Head of caudate nucleus (tissue), 42 donors: ENCODE results near the gene MAPT.
"Not testable (repeated sequence)": the region's sequence is repeated elsewhere in the genome, so short reads cannot be mapped to it uniquely, and the experiment has no call there.

ENCODE experiments used
- DNase-seq, 42 donors: peaks; one replicate each; pipeline versions ENCODE4 v3.0.0 to v3.0.0-alpha.2; 2020 to 2021; ENCODE audit warnings: mixed read lengths in 7 of 42
- intact Hi-C: fragments of 100-400 bp; cut with DNase I; formaldehyde crosslinking; loops from one replicate; pipeline ENCODE4 v1.15.0; 2022

MAPT gene

DNA sequence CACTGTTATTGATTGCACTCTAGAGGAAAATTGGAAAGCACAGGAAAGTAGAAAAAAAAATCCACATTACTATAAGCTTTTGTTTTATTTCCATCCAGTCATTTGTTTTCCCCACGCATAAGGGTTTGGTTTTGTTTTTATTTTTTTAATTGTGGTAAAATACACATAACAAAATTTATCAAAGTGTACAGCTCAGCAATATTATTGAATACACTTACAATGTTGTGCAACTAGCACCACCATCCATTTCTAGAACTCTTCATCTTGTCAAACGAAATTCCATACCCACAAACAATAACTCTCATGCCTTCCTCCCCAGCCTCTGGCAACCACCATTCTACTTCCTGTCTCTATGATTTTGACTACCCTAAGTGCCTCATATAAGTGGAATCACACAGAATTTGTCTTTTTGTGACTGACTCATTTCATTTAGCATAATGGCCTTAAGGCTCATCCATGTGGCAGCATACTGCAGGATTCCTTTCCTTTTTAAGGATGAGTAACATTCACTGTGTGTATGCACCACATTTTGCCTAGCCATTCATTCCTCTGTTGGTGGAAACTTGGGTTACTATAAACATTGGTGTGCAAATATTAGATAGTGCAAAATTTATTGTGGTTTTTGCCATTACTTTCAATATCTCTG is 38.5 kb upstream of the MAPT start:
- intact Hi-C loops: no loop called here
- no peak for DNase-seq

DNA sequence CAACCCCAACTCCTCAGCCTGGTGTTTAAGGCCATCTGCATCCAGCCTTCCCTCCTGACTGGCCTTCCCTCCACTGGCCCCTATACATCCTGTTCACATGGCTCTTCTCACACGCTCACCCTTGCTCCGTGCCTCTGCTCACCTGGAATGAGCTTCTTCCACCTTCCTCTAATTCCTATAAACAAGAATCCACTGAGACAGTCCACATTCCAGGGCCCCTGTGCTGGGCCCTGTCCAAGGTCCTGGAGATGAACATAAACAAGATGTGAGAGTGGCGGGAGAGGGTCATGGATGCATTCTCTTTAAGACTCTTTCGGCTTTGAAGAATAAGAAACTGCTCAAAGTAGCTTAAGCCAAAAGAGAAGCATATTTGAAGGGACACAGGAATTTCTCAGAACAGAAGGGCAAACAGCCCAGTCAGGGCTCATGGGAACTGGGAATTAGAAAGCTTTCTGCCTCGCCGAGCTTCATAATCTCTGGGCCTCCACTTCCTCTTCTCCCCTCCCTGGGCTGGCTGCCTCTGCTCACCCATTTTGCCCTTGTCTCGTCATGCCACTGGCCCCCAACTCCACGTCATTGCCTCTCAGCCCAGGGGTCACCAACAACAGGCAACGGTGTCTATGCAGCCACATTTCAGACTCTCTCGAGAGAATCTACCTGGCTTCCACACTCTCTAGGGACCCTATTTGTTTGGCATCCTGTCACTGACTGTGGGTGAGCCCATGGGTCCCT is 36.2 kb upstream of the MAPT start:
- intact Hi-C loops: no loop called here
- peak in 6 of 42 donors; percentile 19 to 70 (median 38) for DNase-seq

DNA sequence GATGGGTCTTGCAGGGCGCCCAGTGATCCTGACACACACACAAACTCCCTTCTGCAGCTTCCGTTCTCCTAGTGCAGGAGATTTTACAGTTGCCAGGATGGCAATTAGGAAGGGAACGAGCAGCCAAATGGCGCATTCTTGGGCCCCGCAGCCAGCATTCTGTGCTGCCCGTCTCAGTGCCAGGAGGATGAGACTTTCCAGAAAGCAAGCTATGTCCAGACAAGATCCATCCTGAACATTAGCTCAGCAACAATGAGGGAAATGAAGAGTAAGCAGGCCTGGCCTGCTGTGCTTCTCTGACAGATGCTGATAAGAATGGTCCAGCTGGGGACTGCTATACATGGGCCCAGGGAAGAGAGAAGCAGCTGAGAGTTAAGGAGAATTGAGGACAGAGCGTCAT is 33.2 kb upstream of the MAPT start:
- DNase-seq: peak in 1 of 42 donors; percentile 58
- intact Hi-C loops: no loop called here

DNA sequence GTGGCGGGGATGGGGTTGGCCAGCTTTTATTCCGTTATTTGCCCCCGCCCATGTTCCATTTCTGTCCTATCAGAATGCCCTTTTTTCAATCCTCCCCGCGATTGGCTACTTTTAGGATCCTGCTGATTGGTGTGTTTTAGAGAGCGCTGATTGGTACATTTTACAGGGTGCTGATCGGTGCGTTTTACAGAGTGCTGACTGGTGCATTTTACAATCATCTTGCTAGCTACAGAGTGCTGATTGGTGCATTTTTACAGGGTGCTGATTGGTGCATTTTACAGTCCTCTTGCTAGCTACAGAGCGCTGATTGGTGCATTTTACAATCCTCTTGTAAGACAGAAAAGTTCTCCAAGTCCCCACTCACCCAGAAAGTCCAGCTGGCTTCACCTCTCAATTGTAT is 32.2 kb upstream of the MAPT start:
- DNase-seq, intact Hi-C loops: not testable (repeated sequence)

DNA sequence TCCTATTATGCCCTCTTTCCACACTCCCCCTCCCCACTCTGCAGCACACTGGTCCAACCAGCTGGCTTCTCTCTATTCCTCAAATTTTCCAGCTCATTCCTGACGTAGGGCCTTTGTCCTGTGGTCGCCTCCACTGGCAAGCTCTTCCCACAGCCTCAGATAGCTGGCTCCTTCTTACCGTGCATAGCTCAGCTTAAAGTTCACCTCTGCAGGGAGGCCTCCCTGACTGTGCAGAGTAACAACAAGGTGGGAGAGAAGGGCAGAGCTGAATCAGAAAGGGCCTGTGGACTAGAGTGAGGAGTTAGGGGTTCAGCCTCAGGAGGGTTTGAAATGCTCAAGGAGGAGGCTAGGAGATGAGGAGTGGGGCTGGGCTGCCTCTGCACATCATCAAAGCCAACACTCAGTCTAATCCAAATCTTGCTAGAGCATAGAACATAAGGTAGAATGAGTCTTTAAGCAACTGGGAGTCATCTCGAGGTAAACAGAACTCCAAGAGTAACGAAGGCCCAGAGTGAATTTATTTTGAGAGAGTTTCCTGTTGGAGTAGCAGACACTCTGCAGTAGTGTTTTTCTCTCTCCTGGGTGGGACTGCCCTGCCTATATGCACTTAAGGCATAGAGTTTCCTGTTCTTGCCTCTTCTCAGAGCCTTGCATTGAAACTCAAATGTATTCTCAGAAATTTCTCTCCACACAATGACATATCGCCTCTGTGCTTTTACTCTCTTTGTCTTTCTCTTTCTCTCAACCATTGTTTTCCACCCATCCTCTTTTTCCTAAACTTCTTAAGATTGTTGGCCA is 30.3 kb upstream of the MAPT start:
- intact Hi-C loops: no loop called here

DNA sequence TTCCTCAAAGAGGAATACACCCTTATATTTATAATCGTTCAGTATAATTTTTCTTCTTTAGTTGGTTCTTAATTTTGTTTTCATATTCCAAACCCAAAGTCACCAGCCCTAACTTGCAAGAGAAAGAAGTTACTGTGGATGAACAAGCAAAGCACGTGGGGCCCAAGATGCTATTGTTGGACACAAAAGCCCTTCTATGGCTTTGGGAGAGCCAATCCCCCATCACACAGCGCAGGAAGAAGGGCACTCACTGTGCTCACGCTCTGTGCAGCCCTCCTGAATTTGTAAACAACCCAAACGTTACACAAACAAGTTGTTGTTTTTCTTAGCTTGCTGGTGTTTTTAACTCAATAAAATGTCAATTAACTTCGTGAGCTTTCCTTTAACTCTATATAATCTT is 27.2 kb upstream of the MAPT start:
- DNase-seq: peak; percentile 56 to 93 (median 84)
- intact Hi-C loops: no loop called here

More for the DNA sequence above, 30.3 kb upstream of the MAPT start:
- DNase-seq: no peak

DNA sequence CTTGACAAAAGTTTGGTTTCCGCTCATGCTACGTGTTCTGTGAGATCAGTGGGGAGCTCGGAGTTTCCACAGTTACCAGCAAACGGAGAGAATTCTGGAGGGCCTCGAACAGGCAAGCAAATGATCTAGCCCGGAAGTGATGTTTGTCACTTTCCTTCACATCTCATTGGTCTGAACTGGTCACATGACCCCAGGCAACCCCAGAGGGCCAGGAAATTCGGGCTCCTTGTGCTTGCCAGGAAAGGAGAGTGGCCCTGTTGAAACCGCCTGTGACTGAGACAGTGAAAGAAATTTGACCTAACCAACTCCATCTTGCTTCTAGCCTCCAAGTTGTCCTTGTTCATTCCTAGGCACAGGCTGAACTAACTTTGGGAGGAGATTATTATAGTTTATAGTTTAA is 26.7 kb upstream of the MAPT start:
- DNase-seq: peak in 30 of 42 donors; percentile 11 to 83 (median 50)
- intact Hi-C loops: no loop called here

DNA sequence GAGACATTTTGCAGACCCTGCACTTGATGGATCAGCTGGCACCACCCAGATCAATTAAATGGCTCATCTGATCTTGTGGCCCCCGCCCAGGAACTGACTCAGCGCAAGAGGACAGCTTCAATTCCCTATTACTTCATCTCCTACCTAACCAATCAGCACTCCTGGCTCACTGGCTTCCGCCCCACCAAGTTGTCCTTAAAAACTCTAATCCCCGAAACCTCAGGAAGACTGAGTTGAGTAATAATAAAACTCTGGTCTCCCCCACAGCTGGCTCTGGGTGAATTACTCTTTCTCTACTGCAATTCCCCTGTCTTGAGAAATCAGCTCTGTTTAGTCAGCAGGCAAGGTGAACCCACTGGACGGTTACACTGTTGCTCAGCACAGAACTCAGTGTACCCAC is 26.1 kb upstream of the MAPT start:
- no peak for DNase-seq
- intact Hi-C loops: no loop called here

DNA sequence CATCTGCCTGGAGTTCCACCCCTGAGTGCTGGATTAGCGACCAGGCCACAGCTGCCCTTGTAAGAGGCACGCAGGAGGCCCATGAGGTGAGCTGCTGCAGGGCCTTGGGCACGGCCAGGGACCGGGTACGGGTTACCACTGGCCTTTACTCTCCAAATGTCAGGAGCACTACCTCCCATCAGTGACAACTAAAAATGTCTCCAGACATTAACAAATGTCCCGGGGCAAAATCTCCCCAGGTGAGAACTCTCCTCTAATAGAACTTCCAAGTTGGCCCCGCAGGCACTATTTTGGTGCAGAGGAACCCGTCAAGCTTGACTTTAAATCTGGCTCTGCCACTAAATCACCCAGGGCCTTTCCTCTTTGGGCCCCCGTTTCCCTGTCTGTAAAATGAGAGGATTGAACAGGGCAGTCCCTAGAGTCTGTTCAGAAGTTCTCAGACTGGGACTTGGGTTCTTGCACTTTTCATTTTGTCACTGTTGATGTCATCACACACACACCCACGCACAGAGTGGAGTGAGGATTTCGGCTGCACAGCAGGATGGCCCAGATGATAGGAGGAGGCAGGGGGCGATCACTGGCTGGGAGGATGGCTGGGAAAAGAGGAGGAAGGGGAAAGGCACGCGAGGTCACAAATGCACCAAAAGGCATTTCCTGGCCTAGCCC is 24.5 kb upstream of the MAPT start:
- DNase-seq: peak in 6 of 42 donors; percentile 28 to 61 (median 41)
- intact Hi-C loops: no loop called here

DNA sequence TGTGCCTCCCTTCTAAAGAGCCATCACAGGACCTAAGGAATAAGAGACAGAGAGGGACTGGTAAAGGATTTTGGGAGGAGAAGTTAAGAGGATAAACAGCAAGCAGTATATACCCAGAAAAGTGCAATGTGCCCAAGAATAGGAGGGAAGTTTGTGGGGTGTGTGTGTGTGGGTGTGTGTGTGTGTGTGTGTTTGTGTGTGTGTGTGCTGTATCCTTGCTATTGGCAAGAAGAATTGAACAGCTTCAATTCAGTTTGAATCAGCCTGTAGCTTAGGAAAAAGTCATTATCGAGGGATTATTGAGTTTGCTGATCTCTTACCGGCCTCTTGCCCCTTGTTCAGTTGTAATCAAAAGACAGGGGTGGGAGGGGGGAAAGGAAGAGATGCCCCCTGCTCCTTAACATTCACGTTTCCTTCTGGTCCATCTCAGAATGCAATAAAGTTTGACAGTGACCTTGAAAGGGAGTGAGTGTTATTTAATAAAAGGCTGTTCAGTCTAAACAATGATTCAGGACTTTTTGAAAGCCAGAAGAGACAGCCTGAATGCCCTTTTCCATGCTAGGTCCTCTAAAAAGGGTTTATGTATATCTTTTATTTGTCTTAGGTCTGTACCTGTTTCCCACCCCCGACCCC is 23.9 kb upstream of the MAPT start:
- intact Hi-C loops: no loop called here

DNA sequence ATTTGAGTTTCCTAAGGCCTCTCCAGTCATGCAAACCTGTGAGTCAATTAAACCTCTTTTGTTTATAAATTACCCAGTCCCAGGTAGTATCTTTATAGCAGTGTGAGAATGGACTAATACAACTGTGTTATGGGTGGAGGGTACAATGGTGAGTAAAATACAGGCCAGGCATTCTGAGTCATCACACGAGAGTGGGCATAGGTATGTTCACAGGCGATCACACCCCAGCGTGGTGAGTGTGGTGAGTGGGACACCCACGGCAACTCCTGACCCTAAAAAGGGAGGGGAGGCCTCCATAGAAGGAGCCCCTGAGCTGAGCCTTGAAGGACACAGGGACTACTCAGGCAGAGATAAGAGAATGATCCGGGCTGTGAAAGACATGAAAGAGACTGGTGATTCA is 22.6 kb upstream of the MAPT start:
- intact Hi-C loops: no loop called here
- DNase-seq: no peak

More for the DNA sequence above, 23.9 kb upstream of the MAPT start:
- DNase-seq: no peak

DNA sequence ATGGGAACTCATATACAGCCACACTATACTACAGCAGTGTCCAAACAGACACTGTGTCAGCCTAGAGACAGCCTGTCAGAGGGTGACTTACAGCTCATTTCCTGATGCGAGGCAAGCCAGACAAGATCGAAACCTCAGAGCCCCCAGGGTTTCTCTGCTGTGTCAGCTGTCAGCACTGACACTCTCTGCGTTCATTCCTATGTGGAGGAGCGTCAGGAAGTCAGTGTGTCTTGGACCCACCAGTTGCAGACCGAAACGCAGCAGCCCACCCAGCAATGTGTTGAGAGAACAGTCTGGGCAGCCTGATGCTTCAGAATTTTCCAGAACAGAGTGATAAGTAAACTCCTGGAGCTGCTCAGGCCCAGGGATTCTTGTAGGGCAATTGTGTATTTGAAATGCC is 20.6 kb upstream of the MAPT start:
- intact Hi-C loops: no loop called here
- DNase-seq: no peak

DNA sequence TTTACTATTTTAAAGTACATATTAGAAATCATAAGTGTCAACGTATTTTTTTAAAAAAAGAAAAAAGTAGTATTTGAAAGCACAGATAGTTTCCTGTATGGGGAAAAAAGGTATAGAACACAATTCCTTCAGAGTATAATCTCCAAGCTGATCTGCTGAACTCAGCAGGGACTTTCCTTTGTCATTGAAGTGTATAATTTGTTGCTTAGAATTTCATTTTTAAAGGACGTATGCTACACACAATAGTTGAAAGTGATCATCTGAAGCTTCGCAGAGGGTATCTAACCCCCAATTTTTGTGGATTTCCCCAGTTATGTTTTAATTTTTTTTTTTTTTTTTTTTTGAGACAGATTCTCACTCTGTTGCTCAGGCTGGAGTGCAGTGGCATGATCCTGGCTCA is 20.2 kb upstream of the MAPT start:
- no peak for DNase-seq
- intact Hi-C loops: no loop called here

DNA sequence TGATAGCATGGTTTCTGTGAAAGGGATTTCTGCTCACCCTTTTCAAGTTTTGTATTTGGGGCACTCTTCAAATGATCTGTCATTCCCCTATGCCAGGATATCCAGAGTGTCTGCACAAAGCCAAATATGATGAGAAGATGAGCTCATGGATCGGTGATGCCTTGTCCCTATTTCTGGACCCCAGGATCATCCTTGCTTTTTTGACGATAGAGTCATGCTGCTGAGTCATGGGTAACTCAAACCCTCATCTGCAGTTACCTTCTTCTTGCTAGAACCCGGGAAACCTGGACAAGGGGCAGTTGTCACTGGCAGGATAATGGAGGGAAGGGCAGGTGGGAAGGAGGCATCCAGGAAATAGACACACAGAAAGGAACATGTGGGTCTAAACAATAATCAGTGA is 17.8 kb upstream of the MAPT start:
- no peak for DNase-seq
- intact Hi-C loops: no loop called here

DNA sequence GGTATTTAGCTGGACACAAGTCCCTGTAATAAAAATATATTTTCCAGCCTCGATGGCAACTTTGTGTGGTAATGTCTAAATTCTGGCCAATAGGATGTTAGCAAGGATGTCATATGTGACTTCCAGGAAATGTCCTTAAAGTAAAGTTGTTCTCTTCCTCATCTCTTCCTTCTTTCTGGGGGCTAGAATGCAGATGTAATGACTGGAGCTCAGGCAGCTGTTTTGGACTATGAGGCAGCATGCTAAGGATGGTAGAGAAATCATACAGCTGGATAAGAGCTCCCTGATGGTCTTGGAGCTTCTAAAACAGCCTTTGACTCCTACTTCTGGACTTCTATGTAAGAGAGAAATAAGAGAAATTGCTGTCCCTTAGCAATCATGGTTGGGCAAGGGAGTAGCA is 16.9 kb upstream of the MAPT start:
- DNase-seq: no peak
- intact Hi-C loops: no loop called here

DNA sequence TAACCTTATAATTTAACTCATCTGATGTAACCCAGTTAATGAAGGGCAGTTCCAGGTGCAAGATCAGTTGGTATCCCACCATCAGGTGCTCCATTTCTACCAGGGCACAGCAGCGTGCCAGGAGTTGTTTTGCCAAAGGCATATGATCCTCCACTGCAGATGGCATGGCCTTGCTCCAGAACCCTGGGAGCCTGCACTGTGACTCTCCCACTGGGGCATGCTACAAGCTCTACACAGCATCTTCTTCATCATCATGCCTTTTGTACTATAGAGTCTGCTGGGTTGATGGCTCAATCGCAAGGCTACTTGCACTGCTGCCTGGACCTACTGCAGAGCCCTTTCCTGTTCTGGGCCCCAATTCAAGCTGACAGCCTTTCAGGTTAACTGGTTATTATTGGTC is 11.3 kb upstream of the MAPT start:
- DNase-seq: no peak
- intact Hi-C loops: no loop called here

DNA sequence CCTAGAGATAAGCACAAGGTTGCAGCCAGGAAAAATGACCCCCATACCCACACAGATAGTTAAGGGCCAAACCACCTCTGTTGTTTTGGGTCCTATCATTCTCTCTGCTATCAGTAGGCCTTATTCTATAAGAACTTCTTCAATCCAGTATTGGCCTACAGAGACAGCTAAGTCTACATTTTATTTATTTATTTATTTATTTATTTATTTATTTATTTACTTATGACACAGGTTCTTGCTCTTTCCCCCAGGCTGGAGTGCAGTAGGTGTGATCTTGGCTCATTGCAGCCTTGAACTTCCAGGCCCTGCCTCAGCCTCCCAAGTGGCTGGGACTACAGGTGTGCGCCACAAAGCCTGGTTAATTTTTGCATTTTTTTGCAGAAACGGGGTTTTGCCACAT is 7.5 kb upstream of the MAPT start:
- DNase-seq: no peak
- intact Hi-C loops: no loop called here

DNA sequence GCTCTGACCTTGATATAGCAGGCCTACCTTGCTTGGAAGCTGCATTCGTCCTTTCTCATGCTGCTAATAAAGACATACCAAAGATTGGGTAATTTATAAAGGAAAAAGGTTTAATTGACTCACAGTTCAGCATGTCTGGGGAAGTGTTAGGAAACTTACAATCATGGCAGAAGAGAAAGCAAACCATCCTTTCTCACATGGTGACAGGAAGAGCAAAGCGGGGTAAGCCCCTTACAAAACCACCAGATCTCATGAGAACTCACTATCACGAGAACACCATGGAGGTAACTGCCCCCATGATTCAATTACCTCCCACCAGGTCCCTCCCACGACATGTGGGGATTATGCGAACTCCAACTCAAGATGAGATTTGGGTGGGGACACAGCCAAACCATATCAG is 6.0 kb upstream of the MAPT start:
- no peak for DNase-seq
- intact Hi-C loops: no loop called here

DNA sequence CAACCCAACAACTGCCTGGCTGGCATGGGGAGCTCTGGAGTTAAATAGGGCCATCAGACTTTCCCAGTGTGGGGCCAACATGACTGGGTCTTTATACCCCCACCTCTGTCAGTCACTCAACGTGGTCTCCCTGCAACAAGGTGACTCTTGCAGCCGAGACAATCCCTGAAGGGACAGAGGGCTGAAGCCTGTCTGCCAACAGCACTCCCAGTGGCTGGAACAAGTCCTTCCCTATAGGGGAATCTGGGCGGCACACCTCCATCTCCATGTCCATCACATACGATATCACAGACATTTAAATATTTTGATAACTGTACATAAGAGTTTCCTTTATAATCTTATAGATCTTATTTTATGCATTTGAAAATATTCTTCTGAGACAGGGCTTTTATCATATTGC is 4.8 kb upstream of the MAPT start:
- intact Hi-C loops: no loop called here

More for the DNA sequence above, 4.8 kb upstream of the MAPT start:
- no peak for DNase-seq
